GM13977 (cell line): Measurements from ENCODE around the gene THADA.

Experiments
- DNase-seq: peaks from one replicate; pipeline ENCODE4 v3.0.0; 2012; ENCODE audit warnings: low spot score
- in situ Hi-C: fragments of 300-500 bp; cut with MboI; formaldehyde crosslinking; loops from one replicate; pipeline ENCODE4 v1.12.0; 2022; ENCODE audit warnings: low sequenced_read_pairs, low pct_unique_long_range_greater_than_20kb, mixed read lengths, inconsistent platforms; ENCODE audit not compliant: unreplicated experiment
- TF ChIP-seq, protein P1 (sequence below): IDR thresholded peaks from 2 replicates; pipeline ENCODE4 v1.5.1; 2012; ENCODE audit warnings: mild to moderate bottlenecking, control low read depth; ENCODE audit not compliant: insufficient read depth; ENCODE audit errors: extremely low read depth, missing control alignments

The THADA gene

DNA sequence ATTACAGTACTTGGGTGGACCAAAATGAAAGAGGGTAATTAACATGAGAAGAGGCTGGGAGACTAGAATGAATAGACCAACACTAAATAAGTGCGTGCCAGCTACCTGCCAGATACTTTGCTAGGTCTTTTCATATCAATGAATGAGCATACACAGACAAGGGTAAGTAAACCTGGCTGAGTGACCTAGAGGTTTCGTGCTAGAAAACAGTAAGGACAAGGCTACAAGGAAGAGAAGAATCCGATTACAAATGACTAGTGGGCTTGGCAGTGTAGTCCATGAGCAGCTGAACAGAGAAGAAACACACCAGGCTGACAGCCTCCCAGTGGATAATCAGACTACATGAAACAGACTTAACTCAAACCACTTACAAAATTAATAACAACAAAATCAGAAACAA, 64.6 kb downstream of the THADA start:
- in situ Hi-C loops = no loop called here
- TF ChIP-seq, protein P1, sequence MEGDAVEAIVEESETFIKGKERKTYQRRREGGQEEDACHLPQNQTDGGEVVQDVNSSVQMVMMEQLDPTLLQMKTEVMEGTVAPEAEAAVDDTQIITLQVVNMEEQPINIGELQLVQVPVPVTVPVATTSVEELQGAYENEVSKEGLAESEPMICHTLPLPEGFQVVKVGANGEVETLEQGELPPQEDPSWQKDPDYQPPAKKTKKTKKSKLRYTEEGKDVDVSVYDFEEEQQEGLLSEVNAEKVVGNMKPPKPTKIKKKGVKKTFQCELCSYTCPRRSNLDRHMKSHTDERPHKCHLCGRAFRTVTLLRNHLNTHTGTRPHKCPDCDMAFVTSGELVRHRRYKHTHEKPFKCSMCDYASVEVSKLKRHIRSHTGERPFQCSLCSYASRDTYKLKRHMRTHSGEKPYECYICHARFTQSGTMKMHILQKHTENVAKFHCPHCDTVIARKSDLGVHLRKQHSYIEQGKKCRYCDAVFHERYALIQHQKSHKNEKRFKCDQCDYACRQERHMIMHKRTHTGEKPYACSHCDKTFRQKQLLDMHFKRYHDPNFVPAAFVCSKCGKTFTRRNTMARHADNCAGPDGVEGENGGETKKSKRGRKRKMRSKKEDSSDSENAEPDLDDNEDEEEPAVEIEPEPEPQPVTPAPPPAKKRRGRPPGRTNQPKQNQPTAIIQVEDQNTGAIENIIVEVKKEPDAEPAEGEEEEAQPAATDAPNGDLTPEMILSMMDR = no peak
- no peak for DNase-seq

DNA sequence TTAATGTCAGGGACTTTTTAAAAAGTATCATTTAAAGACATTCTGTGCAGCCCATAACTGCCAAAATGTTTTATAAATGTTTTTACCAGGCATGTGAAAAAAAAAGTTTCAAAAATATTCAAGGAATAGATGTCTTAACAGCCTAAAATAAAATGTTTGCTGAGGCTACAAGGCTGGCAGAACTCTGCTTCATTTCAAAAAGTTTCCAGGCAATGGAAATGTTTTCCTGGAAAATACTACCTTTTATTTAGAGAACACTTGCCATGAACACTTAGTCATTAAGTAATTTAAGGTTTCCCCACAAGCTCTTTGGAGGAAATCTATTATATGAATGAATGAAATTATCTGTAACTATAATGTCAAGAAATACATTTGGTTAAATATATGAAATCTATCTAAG, 68.8 kb downstream of the THADA start:
- DNase-seq = no peak
- TF ChIP-seq, protein P1 = no peak
- in situ Hi-C loops = no loop called here

DNA sequence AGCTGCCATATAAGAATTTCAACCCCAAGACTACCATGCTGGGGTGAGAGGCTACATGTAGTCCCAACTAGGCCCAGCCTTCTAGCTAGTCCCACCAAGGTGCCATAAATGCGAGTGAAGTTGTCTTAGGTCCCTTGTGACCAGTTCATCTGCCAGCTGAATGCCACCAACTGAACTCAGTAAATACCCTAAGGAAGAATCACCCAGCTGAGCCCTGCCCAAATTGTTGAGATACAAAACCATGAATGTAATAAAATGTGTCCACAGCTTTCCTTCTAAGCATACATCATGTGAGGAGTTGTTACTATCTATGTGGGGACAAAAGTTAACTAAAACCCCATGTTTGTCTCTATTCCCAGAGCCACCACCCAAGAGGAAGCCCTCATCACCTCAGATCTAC, 70.3 kb downstream of the THADA start:
- in situ Hi-C loops = no loop called here
- TF ChIP-seq, protein P1 = no peak
- DNase-seq = no peak

DNA sequence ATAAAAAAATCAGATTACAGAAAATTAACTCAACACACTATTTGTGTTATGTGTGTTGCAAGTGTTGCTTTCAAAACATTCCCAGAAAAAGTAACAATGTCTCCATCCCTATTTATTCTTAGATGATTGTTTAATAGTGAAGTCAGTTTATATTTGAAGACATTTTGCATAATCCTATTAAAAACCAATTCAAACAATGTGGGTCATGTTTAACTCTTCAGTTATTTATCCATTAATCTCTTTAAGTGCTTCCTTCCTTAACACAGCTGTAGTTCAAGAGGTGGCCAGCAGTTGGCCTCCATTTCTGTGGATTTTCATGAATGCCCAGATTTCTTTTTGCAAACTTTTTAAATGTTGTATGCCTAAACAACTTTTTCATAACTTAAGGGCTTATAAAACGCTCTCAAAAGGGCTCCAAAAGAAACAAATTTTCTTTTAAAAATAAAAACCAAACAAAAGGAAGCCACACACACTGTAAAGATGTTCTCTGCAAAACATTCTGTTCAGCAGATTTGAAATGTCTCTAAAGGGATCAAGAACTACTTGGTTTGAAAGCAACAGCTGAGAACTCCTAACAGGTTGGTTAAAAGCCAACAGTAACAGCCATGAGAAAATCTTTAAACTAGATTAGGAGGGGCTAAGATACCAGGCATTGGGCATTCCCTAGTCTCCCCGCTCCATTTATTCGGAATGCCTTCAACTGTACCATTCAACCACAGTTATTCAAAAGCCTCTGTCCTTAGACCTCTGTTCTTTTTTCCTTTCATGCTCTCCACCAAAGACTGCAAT, 71.5 kb downstream of the THADA start:
- in situ Hi-C loops = no loop called here
- DNase-seq = no peak

DNA sequence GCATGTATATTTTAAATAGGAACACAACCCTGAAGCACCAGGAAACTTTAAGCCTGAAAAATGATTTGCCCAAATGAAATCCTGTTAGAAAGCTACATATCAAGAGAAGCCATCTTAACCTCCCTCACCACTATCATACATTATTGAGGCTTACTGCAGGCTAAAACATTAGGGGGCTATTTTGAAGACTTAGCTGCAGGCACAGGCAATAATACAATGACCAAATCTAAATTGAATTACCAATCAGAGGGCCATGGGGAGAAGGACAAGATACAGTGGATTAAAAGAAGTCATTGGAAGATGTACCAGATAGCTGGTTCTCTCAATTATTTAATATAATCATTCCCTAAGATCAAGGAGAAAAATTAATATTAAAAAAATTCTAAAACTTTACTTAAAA, 73.7 kb downstream of the THADA start:
- in situ Hi-C loops = no loop called here
- TF ChIP-seq, protein P1 = no peak
- DNase-seq = no peak

More for the DNA sequence above, 71.5 kb downstream of the THADA start:
- TF ChIP-seq, protein P1 = peak; percentile 6

DNA sequence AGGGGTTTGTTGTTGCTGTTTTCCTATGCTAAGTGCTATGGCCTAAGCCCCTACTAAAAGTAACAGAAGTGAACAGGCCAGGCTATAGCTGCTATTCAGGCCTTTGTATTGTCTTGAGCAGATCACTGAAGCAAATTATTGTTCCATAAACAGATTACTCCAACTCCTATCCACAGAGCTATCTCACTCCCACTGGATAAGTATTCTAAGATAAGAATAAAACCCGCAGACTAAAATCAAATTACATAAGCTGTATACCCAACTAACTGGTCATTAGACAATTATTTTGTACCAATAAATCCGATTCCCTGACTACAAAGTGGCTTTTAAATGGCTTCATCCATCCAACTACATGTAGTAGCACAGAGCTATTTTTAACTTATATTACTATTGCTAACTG, 74.3 kb downstream of the THADA start:
- TF ChIP-seq, protein P1 = no peak
- in situ Hi-C loops = no loop called here

More for the DNA sequence above, 74.3 kb downstream of the THADA start:
- DNase-seq = no peak
